HepG2 (cell line): ENCODE data around the gene CNNM3. TPM values are rescaled to one million over a fixed set of nuclear protein-coding genes. Genes with fewer than 3 reads are reported as not detected.

Experiments
- BORCS8-MEF2B ChIP-seq: sonication (generic); formaldehyde crosslinking; IDR thresholded peaks from 2 replicates; pipeline ENCODE4 v1.8.0; 2022; ENCODE audit warnings: mild to moderate bottlenecking, missing genetic modification reagents
- BRD4 ChIP-seq: sonication (generic); formaldehyde crosslinking; IDR thresholded peaks from 2 replicates; pipeline ENCODE4 v1.4.0; 2020; ENCODE audit warnings: missing genetic modification reagents
- CAMTA2 ChIP-seq: sonication (generic); formaldehyde crosslinking; IDR thresholded peaks from 2 replicates; pipeline ENCODE4 v1.4.0; 2020; ENCODE audit warnings: mild to moderate bottlenecking, missing genetic modification reagents, borderline replicate concordance
- CSRNP1 ChIP-seq: sonication (generic); formaldehyde crosslinking; IDR thresholded peaks from 2 replicates; pipeline ENCODE4 v1.8.1; 2023; ENCODE audit warnings: mild to moderate bottlenecking, missing genetic modification reagents
- FOSL1 ChIP-seq: sonication (generic); formaldehyde crosslinking; IDR thresholded peaks from 2 replicates; pipeline ENCODE4 v1.9.0; 2021; ENCODE audit warnings: missing genetic modification reagents, borderline replicate concordance
- HOXA3 ChIP-seq: sonication (generic); formaldehyde crosslinking; IDR thresholded peaks from 2 replicates; pipeline ENCODE4 v1.5.0; 2020; ENCODE audit warnings: missing genetic modification reagents
- KDM3A ChIP-seq: IDR thresholded peaks from 2 replicates; pipeline ENCODE4 v1.6.1; 2018; ENCODE audit warnings: low read depth, missing compliant biosample characterization
- MIXL1 ChIP-seq: IDR thresholded peaks from 2 replicates; pipeline ENCODE4 v1.6.1; 2016
- MXI1 ChIP-seq: IDR thresholded peaks from 3 replicates; pipeline ENCODE4 v1.6.1; 2012; ENCODE audit warnings: low read depth, low read length, inconsistent platforms, borderline replicate concordance
- RAD21 ChIP-seq: fragments of 450-650 bp; formaldehyde crosslinking; IDR thresholded peaks from 2 replicates; pipeline ENCODE4 v1.5.0; 2020; ENCODE audit warnings: mild to moderate bottlenecking
- REST ChIP-seq, 2 experiments: IDR thresholded peaks; 2 replicates each; pipeline ENCODE4 v1.6.1; 2011 to 2012; ENCODE audit warnings: low read length in 2 of 2, borderline replicate concordance in 1 of 2, low read depth in 1 of 2, mild to moderate bottlenecking in 1 of 2, moderate library complexity in 1 of 2
- TOPORS ChIP-seq: sonication (generic); formaldehyde crosslinking; IDR thresholded peaks from 2 replicates; pipeline ENCODE4 v1.8.0; 2023; ENCODE audit warnings: mild to moderate bottlenecking, missing genetic modification reagents
- ZNF124 ChIP-seq: sonication (generic); formaldehyde crosslinking; IDR thresholded peaks from 2 replicates; pipeline ENCODE4 v1.4.0; 2020; ENCODE audit warnings: missing genetic modification reagents
- ZNF207 ChIP-seq: fragments of 450-650 bp; IDR thresholded peaks from 2 replicates; pipeline ENCODE4 v1.6.1; 2016; ENCODE audit warnings: antibody characterized with exemption, borderline replicate concordance
- ZNF367 ChIP-seq: sonication (generic); formaldehyde crosslinking; IDR thresholded peaks from 2 replicates; pipeline ENCODE4 v1.4.0; 2020; ENCODE audit warnings: missing genetic modification reagents, borderline replicate concordance
- ZNF431 ChIP-seq: sonication (generic); formaldehyde crosslinking; IDR thresholded peaks from 2 replicates; pipeline ENCODE4 v1.9.0; 2022; ENCODE audit warnings: missing genetic modification reagents, low read depth, mild to moderate bottlenecking, borderline replicate concordance
- polyA plus RNA-seq, 8 experiments: library from polyadenylated mRNA; depleted of rRNA in 3 of 8; stranded (reverse) in 7 of 8; unstranded in 1 of 8; fragments of >200 nt; fragmentation: Illumina TruSeq in 4 of 8; extraction: Trizol in 4 of 8; gene quantifications; 2 replicates each; pipeline versions ENCODE4 v1.2.1 to v1.2.3, GENCODE V29; 2011 to 2016; ENCODE audit warnings: low read depth in 4 of 8, missing spikeins in 1 of 8, mixed read lengths in 1 of 8; ENCODE audit not compliant: insufficient read depth in 1 of 8
- total RNA-seq, 5 experiments: library from RNA; depleted of rRNA; stranded (reverse); fragments of >200 nt; fragmentation: Illumina TruSeq; extraction: Trizol; gene quantifications; 2 replicates each; pipeline ENCODE4 v1.2.3, GENCODE V29; 2016; ENCODE audit warnings: low read depth in 1 of 5
- TF ChIP-seq, protein P1 (sequence below): sonication (generic); formaldehyde crosslinking; IDR thresholded peaks from 2 replicates; pipeline ENCODE4 v1.4.0; 2020; ENCODE audit warnings: low read depth, mild to moderate bottlenecking, missing genetic modification reagents
- TF ChIP-seq, protein P2 (sequence below): sonication (generic); formaldehyde crosslinking; IDR thresholded peaks from 2 replicates; pipeline ENCODE4 v1.4.0; 2020; ENCODE audit warnings: low read depth, mild to moderate bottlenecking, missing genetic modification reagents

CNNM3 gene
- total and polyA plus RNA-seq, 2 of the 13 experiments (the other 11 are each of a cell fraction or from before 2014, with no cell fraction given), result 21.2 to 27.9 TPM

- TF ChIP-seq, protein P1, sequence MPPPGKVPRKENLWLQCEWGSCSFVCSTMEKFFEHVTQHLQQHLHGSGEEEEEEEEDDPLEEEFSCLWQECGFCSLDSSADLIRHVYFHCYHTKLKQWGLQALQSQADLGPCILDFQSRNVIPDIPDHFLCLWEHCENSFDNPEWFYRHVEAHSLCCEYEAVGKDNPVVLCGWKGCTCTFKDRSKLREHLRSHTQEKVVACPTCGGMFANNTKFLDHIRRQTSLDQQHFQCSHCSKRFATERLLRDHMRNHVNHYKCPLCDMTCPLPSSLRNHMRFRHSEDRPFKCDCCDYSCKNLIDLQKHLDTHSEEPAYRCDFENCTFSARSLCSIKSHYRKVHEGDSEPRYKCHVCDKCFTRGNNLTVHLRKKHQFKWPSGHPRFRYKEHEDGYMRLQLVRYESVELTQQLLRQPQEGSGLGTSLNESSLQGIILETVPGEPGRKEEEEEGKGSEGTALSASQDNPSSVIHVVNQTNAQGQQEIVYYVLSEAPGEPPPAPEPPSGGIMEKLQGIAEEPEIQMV (CRISPR knock-in tag), result peak; percentile 85; the same call in 1 of the 2 replicates
- TF ChIP-seq REST (IDR thresholded peaks at IDR 0.05; ENCODE audit: borderline replicate concordance in 1 of 2, low read depth in 1 of 2, low read length in 2 of 2) (no peak), KDM3A (CRISPR knock-in tag) (no peak), BORCS8-MEF2B (CRISPR knock-in tag) (no peak), ZNF124 (CRISPR knock-in tag) (peak; percentile 15; the same call in 1 of the 2 replicates), CAMTA2 (no peak; the same call in 1 of the 2 replicates), ZNF431 (CRISPR knock-in tag) (no peak), ZNF367 (no peak), RAD21 (peak; percentile 80), MXI1 (peak; percentile 16; the same call in 1 of the 3 replicates), FOSL1 (CRISPR knock-in tag) (no peak), ZNF207 (no peak), TOPORS (CRISPR knock-in tag) (no peak), BRD4 (peak; percentile 81; the same call in 1 of the 2 replicates), HOXA3 (CRISPR knock-in tag) (peak; percentile 66), CSRNP1 (CRISPR knock-in tag) (peak; percentile 72), MIXL1 (no peak; the same call in 1 of the 2 replicates)
- TF ChIP-seq, protein P2, sequence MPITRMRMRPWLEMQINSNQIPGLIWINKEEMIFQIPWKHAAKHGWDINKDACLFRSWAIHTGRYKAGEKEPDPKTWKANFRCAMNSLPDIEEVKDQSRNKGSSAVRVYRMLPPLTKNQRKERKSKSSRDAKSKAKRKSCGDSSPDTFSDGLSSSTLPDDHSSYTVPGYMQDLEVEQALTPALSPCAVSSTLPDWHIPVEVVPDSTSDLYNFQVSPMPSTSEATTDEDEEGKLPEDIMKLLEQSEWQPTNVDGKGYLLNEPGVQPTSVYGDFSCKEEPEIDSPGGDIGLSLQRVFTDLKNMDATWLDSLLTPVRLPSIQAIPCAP (CRISPR knock-in tag), result peak; percentile 87; the same call in 1 of the 2 replicates
These were observed 52.6 kb downstream of the CNNM3 start (continued) for GRCh38 chr2:96868555-96869280.
